Retinal pigment epithelial cell (primary cell): Measurements from ENCODE around the gene AGK.
"Not testable (repeated sequence)": the region's sequence is repeated elsewhere in the genome, so short reads cannot be mapped to it uniquely, and the experiment has no call there.

ENCODE experiments used
- DNase-seq: peaks from one replicate; pipeline ENCODE4 v3.0.0-alpha.2; 2010; ENCODE audit warnings: low read depth
- H3K4me3 ChIP-seq: 2 replicates; pipeline ENCODE4 v1.5.1; 2011; ENCODE audit warnings: mild to moderate bottlenecking, low read length, control low read depth, moderate library complexity
- CTCF ChIP-seq: conservative IDR thresholded peaks from 2 replicates; pipeline ENCODE4 v1.5.1; 2011; ENCODE audit warnings: low read depth, low read length, control low read depth, inconsistent platforms

AGK gene

GRCh38 chr7:141551782-141552181, 572 bp downstream of the AGK start:
- DNase-seq: no peak
- peak overlapping the region; percentile 73 for H3K4me3 ChIP-seq
- no peak for TF ChIP-seq CTCF

- H3K4me3 ChIP-seq: no peak overlapping the region
- TF ChIP-seq CTCF: no peak
- no peak for DNase-seq
Observed at GRCh38 chr7:141557360-141557759, 6.2 kb downstream of the AGK start.

GRCh38 chr7:141557831-141558531, 6.8 kb downstream of the AGK start:
- DNase-seq, H3K4me3 ChIP-seq: not testable (repeated sequence)

- DNase-seq: no peak
- H3K4me3 ChIP-seq: no peak overlapping the region
- no peak for TF ChIP-seq CTCF
Observed at GRCh38 chr7:141558544-141559183, 7.5 kb downstream of the AGK start.

- no peak overlapping the region for H3K4me3 ChIP-seq
- TF ChIP-seq CTCF: no peak
- no peak for DNase-seq
Observed at GRCh38 chr7:141559961-141560360, 8.8 kb downstream of the AGK start.

GRCh38 chr7:141562036-141562435, 10.8 kb downstream of the AGK start:
- DNase-seq: peak; percentile 19
- no peak overlapping the region for H3K4me3 ChIP-seq
- TF ChIP-seq CTCF: no peak

- no peak for TF ChIP-seq CTCF
- DNase-seq: no peak
- no peak overlapping the region for H3K4me3 ChIP-seq
Observed at GRCh38 chr7:141562543-141562942, 11.3 kb downstream of the AGK start.
